ENCODE measurements around the gene MVB12B.

MVB12B gene

GRCh38 chr9:126513159-126514036 is 186.8 kb downstream of the MVB12B start:
- DNase-seq = no peak

GRCh38 chr9:126514037-126514821 is 187.6 kb downstream of the MVB12B start:
- peak; percentile 80 for DNase-seq

GRCh38 chr9:126515001-126515872 is 188.6 kb downstream of the MVB12B start:
- peak; percentile 58 for DNase-seq

- no peak for DNase-seq
These were observed 189.4 kb downstream of the MVB12B start for GRCh38 chr9:126515873-126516505.

- DNase-seq = peak; percentile 47
These were observed 189.9 kb downstream of the MVB12B start for GRCh38 chr9:126516561-126516935.

- DNase-seq = peak; percentile 89
These were observed 190.6 kb downstream of the MVB12B start for GRCh38 chr9:126516936-126517832.

- DNase-seq = peak; percentile 89
These were observed 191.3 kb downstream of the MVB12B start for GRCh38 chr9:126517833-126518356.

GRCh38 chr9:126518763-126519162 is 192.1 kb downstream of the MVB12B start:
- DNase-seq = no peak

- DNase-seq = no peak
These were observed 193.2 kb downstream of the MVB12B start for GRCh38 chr9:126519660-126520420.

GRCh38 chr9:126520453-126520852 is 193.8 kb downstream of the MVB12B start:
- DNase-seq = no peak

- no peak for DNase-seq
These were observed 194.5 kb downstream of the MVB12B start for GRCh38 chr9:126521089-126521488.

- no peak for DNase-seq
These were observed 194.9 kb downstream of the MVB12B start for GRCh38 chr9:126521551-126521950.

GRCh38 chr9:126521976-126522590 is 195.5 kb downstream of the MVB12B start:
- DNase-seq = no peak

GRCh38 chr9:126522612-126523356 is 196.2 kb downstream of the MVB12B start:
- no peak for DNase-seq

- no peak for DNase-seq
These were observed 197.0 kb downstream of the MVB12B start for GRCh38 chr9:126523611-126524111.

- DNase-seq = no peak
These were observed 197.9 kb downstream of the MVB12B start for GRCh38 chr9:126524353-126525077.

- no peak for DNase-seq
These were observed 199.8 kb downstream of the MVB12B start for GRCh38 chr9:126526218-126527108.
